Testis (tissue), 2 donors: ENCODE data around the gene UBQLN4.

Experiments
- CTCF ChIP-seq, 3 experiments: fragments of 450-650 bp in 2 of 3; fragments of 200-600 bp in 1 of 3; sonication (generic) in 1 of 3; IDR thresholded peaks; one replicate each; pipeline ENCODE4 v1.5.1; 2016 to 2019; ENCODE audit warnings: antibody characterized with exemption in 3 of 3, mild to moderate bottlenecking in 2 of 3, moderate library complexity in 1 of 3
- POLR2A ChIP-seq: fragments of 450-650 bp; IDR thresholded peaks from one replicate; pipeline ENCODE4 v1.6.1; 2017; ENCODE audit warnings: antibody characterized with exemption, mild to moderate bottlenecking, moderate library complexity

GRCh38 chr1:156001021-156001661, 52.5 kb downstream of the UBQLN4 start:
- no peak for TF ChIP-seq CTCF (IDR thresholded peaks at IDR 0.05)
- TF ChIP-seq POLR2A = no peak
